HEK293 (cell line): Measurements from ENCODE around the gene TRIM7.

Experiments used
- CTCF ChIA-PET: fragments of 350-600 bp; formaldehyde crosslinking; extraction: SDS; loops from one replicate; lab custom pipeline; 2021; ENCODE audit warnings: antibody characterized with exemption; lab: Yijun Ruan, JAX
- POLR2A ChIA-PET: fragments of 300-600 bp; formaldehyde crosslinking; extraction: SDS; loops from one replicate; lab custom pipeline; 2020; ENCODE audit warnings: antibody characterized with exemption, inconsistent platforms; lab: Yijun Ruan, JAX
- H3K27ac ChIP-seq: fragments of 200-500 bp; sonication (Bioruptor generic); 2 replicates; pipeline ENCODE4 v1.5.1; 2014; ENCODE audit warnings: low read depth, low read length, control low read depth, inconsistent platforms; ENCODE audit errors: extremely low read depth
- H3K36me3 ChIP-seq, 2 experiments: fragments of 200-500 bp in 1 of 2; sonication (Bioruptor generic) in 1 of 2; 1 replicate in 1 of 2; 2 replicates in 1 of 2; pipeline ENCODE4 v1.5.1; 2014 to 2017; ENCODE audit warnings: inconsistent platforms in 2 of 2, low read length in 2 of 2; ENCODE audit not compliant: control insufficient read depth in 2 of 2, insufficient read depth in 1 of 2
- H3K4me1 ChIP-seq: fragments of 200-500 bp; sonication (Bioruptor generic); 2 replicates; pipeline ENCODE4 v1.5.1; 2014; ENCODE audit warnings: mild to moderate bottlenecking, low read length, inconsistent platforms; ENCODE audit not compliant: control insufficient read depth, insufficient read depth
- H3K4me3 ChIP-seq: 2 replicates; pipeline ENCODE4 v1.5.1; 2011; ENCODE audit warnings: low read depth, mild to moderate bottlenecking, control low read depth, low read length, moderate library complexity
- H3K9me3 ChIP-seq: fragments of 200-500 bp; sonication (Bioruptor generic); 2 replicates; pipeline ENCODE4 v1.5.1; 2014; ENCODE audit warnings: low read depth, low read length, inconsistent platforms; ENCODE audit not compliant: control insufficient read depth, insufficient read depth
- SETDB1 ChIP-seq: IDR thresholded peaks from one replicate; pipeline ENCODE4 v1.6.1; 2017; ENCODE audit warnings: mild to moderate bottlenecking, low read length, moderate library complexity, mixed read lengths; ENCODE audit not compliant: insufficient read length
- ZXDB ChIP-seq: fragments of 450-650 bp; formaldehyde crosslinking; IDR thresholded peaks from 2 replicates; pipeline ENCODE4 v1.5.1; 2016; ENCODE audit warnings: missing biosample characterization, missing genetic modification characterization

Gene TRIM7

GRCh38 chr5:181145133-181145532 is 59.9 kb downstream of the TRIM7 start:
- POLR2A ChIA-PET: no interaction called here
- Histone ChIP-seq H3K36me3 (no peaks in the 10 kb centered on the region), H3K4me1 (no peaks in the 10 kb centered on the region), H3K4me3 (no peak overlapping the region), H3K27ac (no peak overlapping the region), H3K9me3 (no peaks in the 10 kb centered on the region)
- CTCF ChIA-PET: no interaction called here
- no peak for TF ChIP-seq ZXDB (tag by site-specific recombination)
- peak; percentile 91 for TF ChIP-seq SETDB1
